Osteoblast (primary cell): Measurements from ENCODE around the gene OR4F6. TPM values are rescaled to one million over a fixed set of nuclear protein-coding genes. Genes with fewer than 3 reads are reported as not detected.
A peak's percentile ranks its signal among the peaks of the same experiment; 100 is the strongest.

Experiments used
- DNase-seq: peaks from one replicate; pipeline ENCODE4 v3.0.0; 2011; ENCODE audit warnings: low spot score, mixed read lengths; ENCODE audit not compliant: insufficient read length; ENCODE audit errors: missing footprints
- H2AFZ ChIP-seq: 2 replicates; pipeline ENCODE4 v1.6.0; 2011; ENCODE audit warnings: mild to moderate bottlenecking, low read length
- H3K27ac ChIP-seq: 2 replicates; pipeline ENCODE4 v1.5.1; 2011; ENCODE audit warnings: mild to moderate bottlenecking, low read depth, low read length, moderate library complexity
- H3K27me3 ChIP-seq: 2 replicates; pipeline ENCODE4 v1.6.0; 2012; ENCODE audit warnings: mild to moderate bottlenecking, control low read depth, inconsistent platforms, low read length, moderate library complexity; ENCODE audit not compliant: insufficient read depth
- H3K36me3 ChIP-seq: 2 replicates; pipeline ENCODE4 v1.5.1; 2011; ENCODE audit warnings: mild to moderate bottlenecking, low read length, control low read depth, moderate library complexity; ENCODE audit not compliant: insufficient read depth
- H3K4me1 ChIP-seq: 2 replicates; pipeline ENCODE4 v1.5.1; 2011; ENCODE audit warnings: mild to moderate bottlenecking, low read length, control low read depth, moderate library complexity; ENCODE audit not compliant: insufficient read depth
- H3K4me2 ChIP-seq: 2 replicates; pipeline ENCODE4 v1.6.0; 2011; ENCODE audit warnings: mild to moderate bottlenecking, low read length; ENCODE audit not compliant: insufficient read depth
- H3K4me3 ChIP-seq: fragments of 200-600 bp; sonication (generic); 3 replicates; pipeline ENCODE4 v1.5.1; 2012; ENCODE audit warnings: mild to moderate bottlenecking, low read length, inconsistent platforms; ENCODE audit not compliant: insufficient read depth
- H3K79me2 ChIP-seq: 2 replicates; pipeline ENCODE4 v1.6.0; 2012; ENCODE audit warnings: mild to moderate bottlenecking, low read length, control low read depth, inconsistent platforms; ENCODE audit not compliant: insufficient read depth
- H3K9me3 ChIP-seq: 2 replicates; pipeline ENCODE4 v1.5.1; 2011; ENCODE audit warnings: low read depth, low read length, control low read depth
- H4K20me1 ChIP-seq: 2 replicates; pipeline ENCODE4 v1.6.0; 2012; ENCODE audit warnings: mild to moderate bottlenecking, low read length, control low read depth; ENCODE audit not compliant: insufficient read depth
- CTCF ChIP-seq: IDR thresholded peaks from 2 replicates; pipeline ENCODE4 v1.5.1; 2011; ENCODE audit warnings: mild to moderate bottlenecking, low read depth, low read length, moderate library complexity; ENCODE audit errors: extremely low read depth
- total RNA-seq: library from RNA; depleted of rRNA; stranded (reverse); fragments of >200 nt; gene quantifications from 2 replicates; pipeline ENCODE4 v1.2.3, GENCODE V29; 2012

OR4F6 gene
- total RNA-seq, 1 donor = not detected

DNA sequence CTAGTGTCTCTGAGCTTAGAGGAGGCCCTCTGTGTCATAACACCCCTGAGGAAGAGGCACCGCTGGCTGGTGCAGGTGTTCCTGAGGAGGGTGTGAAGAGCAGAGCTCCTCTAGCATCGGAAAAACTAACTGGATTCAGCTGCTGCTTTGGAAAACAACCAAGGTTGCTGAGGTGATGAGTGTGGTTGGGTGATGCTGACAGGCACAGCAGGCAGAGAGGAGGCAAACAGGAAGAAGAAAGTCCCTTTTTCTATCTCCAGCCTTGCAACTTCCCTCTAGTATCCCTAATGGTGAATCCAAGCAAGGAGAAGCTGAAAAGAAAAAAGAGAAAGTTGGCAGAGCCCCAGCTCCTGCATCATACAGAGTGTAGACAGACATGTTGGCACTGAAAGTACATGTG lies 4.9 kb downstream of the OR4F6 start:
- Histone ChIP-seq H3K79me2 (no peaks in the 10 kb centered on the region), H3K27ac (no peak overlapping the region), H3K36me3 (no peaks in the 10 kb centered on the region), H3K4me1 (peaks cover 7% of the 10 kb centered on the region), H4K20me1 (no peaks in the 10 kb centered on the region), H3K9me3 (no peaks in the 10 kb centered on the region), H3K4me2 (no peak overlapping the region), H3K27me3 (no peaks in the 10 kb centered on the region), H3K4me3 (no peak overlapping the region), H2AFZ (peak overlapping the region; percentile 22)
- no peak for DNase-seq
- no peak for TF ChIP-seq CTCF

DNA sequence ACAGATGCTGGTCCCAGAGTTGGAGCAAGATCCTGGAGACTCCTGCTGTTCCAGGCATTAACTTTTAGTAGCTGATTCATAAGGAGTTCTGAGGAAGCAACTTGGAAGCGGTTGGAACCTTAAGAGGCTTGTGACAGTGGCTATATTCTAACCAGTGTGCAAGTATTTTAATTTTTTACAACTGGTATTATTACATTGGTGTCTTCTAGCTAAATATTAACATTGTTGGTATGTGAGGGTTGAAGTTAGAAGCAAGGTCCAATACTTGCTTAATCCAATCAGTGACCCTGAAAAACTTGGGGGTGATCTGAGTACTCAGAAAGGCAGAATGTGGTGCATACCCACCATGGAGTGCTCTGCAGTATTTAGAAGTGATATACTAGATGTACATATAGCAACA lies 7.1 kb downstream of the OR4F6 start:
- H4K20me1 ChIP-seq = no peaks in the 10 kb centered on the region
- H3K4me1 ChIP-seq = peaks cover 7% of the 10 kb centered on the region
- no peak overlapping the region for H3K27ac ChIP-seq
- no peaks in the 10 kb centered on the region for H3K79me2 ChIP-seq
- DNase-seq = no peak
- no peak overlapping the region for H2AFZ ChIP-seq
- H3K4me3 ChIP-seq = no peak overlapping the region
- H3K4me2 ChIP-seq = no peak overlapping the region
- TF ChIP-seq CTCF = no peak
- H3K27me3 ChIP-seq = no peaks in the 10 kb centered on the region
- H3K36me3 ChIP-seq = no peaks in the 10 kb centered on the region
- no peaks in the 10 kb centered on the region for H3K9me3 ChIP-seq

- no peaks in the 10 kb centered on the region for H3K79me2 ChIP-seq
- peaks cover 7% of the 10 kb centered on the region for H3K4me1 ChIP-seq
- TF ChIP-seq CTCF = no peak
- H3K4me3 ChIP-seq = no peak overlapping the region
- H3K4me2 ChIP-seq = no peak overlapping the region
- H3K36me3 ChIP-seq = no peaks in the 10 kb centered on the region
- H3K27ac ChIP-seq = no peak overlapping the region
- no peaks in the 10 kb centered on the region for H3K9me3 ChIP-seq
- no peak overlapping the region for H2AFZ ChIP-seq
- no peak for DNase-seq
- no peaks in the 10 kb centered on the region for H4K20me1 ChIP-seq
- no peaks in the 10 kb centered on the region for H3K27me3 ChIP-seq
These were observed 7.6 kb downstream of the OR4F6 start for GRCh38 chr15:101810876-101811275.

GRCh38 chr15:101811902-101812301 lies 8.6 kb downstream of the OR4F6 start, which contains the start of gene OR4F15:
TSS of gene OR4F15 (plus strand) at chr15:101812202. CDS start at chr15:101818187, 5,985 bp downstream.
- no peak within 1 kb of the TSS for H2AFZ ChIP-seq
- no peak within 1 kb of the TSS for H3K27ac ChIP-seq
- H3K4me2 ChIP-seq = no peak within 1 kb of the TSS
- H3K4me1 ChIP-seq = peaks cover 7% of the 10 kb centered on the region
- H4K20me1 ChIP-seq = no peaks in the 10 kb centered on the region
- DNase-seq = no peak
- H3K36me3 ChIP-seq = no peaks in the 10 kb centered on the region
- H3K79me2 ChIP-seq = no peaks in the 10 kb centered on the region
- no peak for TF ChIP-seq CTCF
- H3K4me3 ChIP-seq = no peak within 1 kb of the TSS
- no peaks in the 10 kb centered on the region for H3K27me3 ChIP-seq
- H3K9me3 ChIP-seq = no peaks in the 10 kb centered on the region
